Tibial nerve (tissue), 4 donors: ENCODE results near the gene RPRD1A. TPM values are rescaled to one million over a fixed set of nuclear protein-coding genes. Genes with fewer than 3 reads are reported as not detected.
A peak's percentile ranks its signal among the peaks of the same experiment; 100 is the strongest.
"Not testable (repeated sequence)": the region's sequence is repeated elsewhere in the genome, so short reads cannot be mapped to it uniquely, and the experiment has no call there.

Experiments
- DNase-seq, 2 donors: peaks; one replicate each; pipeline ENCODE4 v3.0.0-alpha.2; 2019; ENCODE audit warnings: low spot score in 2 of 2
- H3K27ac ChIP-seq, 4 donors: fragments of 200-600 bp; sonication (generic) in 3 of 4; one replicate each; pipeline ENCODE4 v1.5.1; 2017 to 2019; ENCODE audit warnings: mild to moderate bottlenecking in 1 of 4
- H3K27me3 ChIP-seq, 2 donors: fragments of 200-600 bp; sonication (generic) in 1 of 2; one replicate each; pipeline versions ENCODE4 v1.5.1 to v1.6.0; 2017 to 2019
- H3K36me3 ChIP-seq, 3 donors: fragments of 200-600 bp; sonication (generic); one replicate each; pipeline ENCODE4 v1.5.1; 2018 to 2019
- H3K4me1 ChIP-seq, 4 donors: fragments of 200-600 bp; sonication (generic) in 3 of 4; one replicate each; pipeline ENCODE4 v1.5.1; 2017 to 2019
- H3K4me3 ChIP-seq, 4 donors: fragments of 200-600 bp; sonication (generic) in 3 of 4; one replicate each; pipeline ENCODE4 v1.5.1; 2017 to 2019; ENCODE audit warnings: mild to moderate bottlenecking in 1 of 4, moderate library complexity in 1 of 4
- H3K9me3 ChIP-seq, 4 donors: fragments of 200-600 bp; sonication (generic) in 3 of 4; one replicate each; pipeline ENCODE4 v1.5.1; 2017 to 2019
- CTCF ChIP-seq, 5 experiments: fragments of 200-600 bp in 3 of 5; fragments of 450-650 bp in 2 of 5; sonication (generic) in 3 of 5; IDR thresholded peaks; one replicate each; pipeline ENCODE4 v1.5.1; 2016 to 2019; ENCODE audit warnings: antibody characterized with exemption in 5 of 5, mild to moderate bottlenecking in 3 of 5, moderate library complexity in 2 of 5
- EP300 ChIP-seq, 2 donors: sonication (generic); formaldehyde crosslinking; IDR thresholded peaks; one replicate each; pipeline ENCODE4 v1.6.1; 2017; ENCODE audit warnings: antibody characterized with exemption in 2 of 2, mild to moderate bottlenecking in 1 of 2
- POLR2A ChIP-seq, 2 donors: fragments of 450-650 bp; IDR thresholded peaks; one replicate each; pipeline ENCODE4 v1.6.1; 2017; ENCODE audit warnings: antibody characterized with exemption in 2 of 2, mild to moderate bottlenecking in 2 of 2, moderate library complexity in 2 of 2
- WGBS, 2 donors: methylation state at CpG; one replicate each; pipeline ENCODE4 v1.1.5; 2018; 5-methylcytosine and 5-hydroxymethylcytosine counted together
- total RNA-seq, 4 donors: library from RNA; depleted of rRNA; stranded (reverse); fragments of >200 nt; gene quantifications; one replicate each; pipeline ENCODE4 v1.1.0, GENCODE V29; 2016

RPRD1A gene, protein sequence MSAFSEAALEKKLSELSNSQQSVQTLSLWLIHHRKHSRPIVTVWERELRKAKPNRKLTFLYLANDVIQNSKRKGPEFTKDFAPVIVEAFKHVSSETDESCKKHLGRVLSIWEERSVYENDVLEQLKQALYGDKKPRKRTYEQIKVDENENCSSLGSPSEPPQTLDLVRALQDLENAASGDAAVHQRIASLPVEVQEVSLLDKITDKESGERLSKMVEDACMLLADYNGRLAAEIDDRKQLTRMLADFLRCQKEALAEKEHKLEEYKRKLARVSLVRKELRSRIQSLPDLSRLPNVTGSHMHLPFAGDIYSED
- total RNA-seq: 10 to 100 TPM; 65.9 to 75.9 (median 69.7) TPM

DNA sequence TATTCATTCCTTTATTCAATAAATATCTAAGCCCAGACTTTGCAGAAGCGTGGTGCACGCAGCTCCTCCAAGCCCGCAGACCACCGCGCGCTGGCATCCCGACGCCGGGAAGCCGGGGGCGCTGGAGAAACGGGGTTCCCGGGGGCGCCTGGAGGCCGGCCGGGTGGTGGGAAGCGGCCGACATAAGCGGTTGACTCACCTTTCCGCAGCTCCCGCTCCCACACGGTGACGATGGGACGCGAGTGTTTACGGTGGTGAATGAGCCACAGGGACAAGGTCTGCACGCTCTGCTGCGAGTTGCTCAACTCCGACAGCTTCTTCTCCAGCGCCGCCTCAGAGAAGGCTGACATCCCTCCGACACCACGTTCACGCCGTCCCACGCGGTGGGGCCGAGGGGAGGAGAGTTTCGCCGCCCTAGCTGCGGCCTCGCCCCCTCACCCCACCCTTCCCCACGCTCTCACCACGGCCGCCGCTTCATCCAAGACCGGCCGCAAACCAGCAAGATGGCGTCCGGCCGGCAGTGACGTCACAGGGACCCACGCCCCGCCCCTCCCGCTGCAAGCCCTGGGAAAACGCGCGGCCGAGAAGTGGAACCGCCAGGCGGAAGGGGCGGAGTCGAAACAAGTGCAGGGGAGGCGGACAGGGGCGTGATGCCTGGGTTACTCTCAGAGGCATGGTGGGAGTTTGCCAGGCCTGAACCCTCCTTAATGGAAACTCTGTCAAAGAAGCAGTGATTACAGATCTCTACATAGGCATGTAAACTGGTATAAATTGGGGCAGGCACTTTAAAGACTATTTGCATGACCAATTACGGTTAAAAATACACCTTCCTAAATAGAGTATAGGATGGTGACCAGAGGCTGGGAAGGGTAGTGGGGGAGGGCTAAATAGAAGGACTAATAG is at the start of gene RPRD1A:
Gene RPRD1A, minus strand, starts transcription at position 505 of the 903 bp plus-strand sequence. Its CDS starts 155 bp downstream, at position 350.
- WGBS, 2 donors: 2% methylated on average over 47 to 48 of the region's 66 CpGs
- peak in 1 of 5 experiments; percentile 10 for TF ChIP-seq CTCF (IDR thresholded peaks at IDR 0.05)
- peak; percentile 40 to 57 for TF ChIP-seq POLR2A (IDR thresholded peaks at IDR 0.05)
- peak in 1 of 2 donors; percentile 94 for TF ChIP-seq EP300 (IDR thresholded peaks at IDR 0.05)
- Histone ChIP-seq H3K27ac (peak within 1 kb of the TSS; percentile 45 to 94 (median 89)), H3K4me3 (peak within 1 kb of the TSS; percentile 41 to 81 (median 73)), H3K36me3 (no peaks in the 10 kb centered on the region), H3K9me3 (no peaks in the 10 kb centered on the region), H3K27me3 (no peaks in the 10 kb centered on the region), H3K4me1 (peaks cover 0 to 37% (median 7%) of the 10 kb centered on the region in 4 donors)
- DNase-seq: peak; percentile 94 to 98

- not testable (repeated sequence) for H3K9me3 ChIP-seq, H3K27ac ChIP-seq, H3K4me3 ChIP-seq, DNase-seq, H3K27me3 ChIP-seq
- 93 to 97% methylated on average over 11 of the region's 11 CpGs for WGBS, 2 donors
- Histone ChIP-seq H3K36me3 (peaks cover 0 to 80% (median 0%) of the 10 kb centered on the region in 3 donors), H3K4me1 (peaks cover 0 to 14% (median 0%) of the 10 kb centered on the region in 4 donors)
Measured at GRCh38 chr18:36116771-36117170, 49.4 kb upstream of the RPRD1A start.

DNA sequence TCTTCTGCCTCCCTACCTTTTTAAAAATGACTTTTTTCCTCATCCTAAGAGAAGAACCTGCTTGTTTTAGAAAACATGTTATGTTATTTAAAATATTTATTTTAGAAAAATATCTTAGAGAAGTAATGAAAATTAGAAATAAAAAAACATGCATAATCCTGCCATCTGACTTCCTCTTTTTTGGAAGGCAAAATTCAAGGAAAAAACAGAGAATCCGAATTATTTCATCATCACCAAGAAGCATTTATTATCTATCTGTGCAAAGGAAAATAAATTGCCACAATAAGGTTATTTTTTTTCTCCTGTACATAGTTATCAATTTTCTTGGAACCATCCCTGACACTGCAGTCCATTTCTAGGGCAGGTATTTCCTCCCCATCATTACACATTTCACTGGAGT is 47.4 kb upstream of the RPRD1A start:
- 88% methylated on average over 1 of the region's 1 CpG for WGBS, 2 donors
- TF ChIP-seq EP300 (IDR thresholded peaks at IDR 0.05) (no peak), CTCF (IDR thresholded peaks at IDR 0.05) (no peak), POLR2A (IDR thresholded peaks at IDR 0.05) (no peak)
- H3K36me3 ChIP-seq: peaks cover 0 to 82% (median 0%) of the 10 kb centered on the region in 3 donors
- no peaks in the 10 kb centered on the region for H3K27me3 ChIP-seq
- H3K4me1 ChIP-seq: no peaks in the 10 kb centered on the region
- H3K27ac ChIP-seq: no peak overlapping the region
- DNase-seq: no peak
- H3K4me3 ChIP-seq: no peak overlapping the region
- no peaks in the 10 kb centered on the region for H3K9me3 ChIP-seq

- no peak for DNase-seq
- Histone ChIP-seq H3K27me3 (no peaks in the 10 kb centered on the region), H3K27ac (no peak overlapping the region), H3K4me3 (no peak overlapping the region), H3K36me3 (peaks cover 0 to 84% (median 0%) of the 10 kb centered on the region in 3 donors), H3K9me3 (no peaks in the 10 kb centered on the region), H3K4me1 (no peaks in the 10 kb centered on the region)
- TF ChIP-seq EP300 (IDR thresholded peaks at IDR 0.05) (no peak), CTCF (IDR thresholded peaks at IDR 0.05) (no peak), POLR2A (IDR thresholded peaks at IDR 0.05) (no peak)
- 61 to 63% methylated on average over 4 of the region's 4 CpGs for WGBS, 2 donors
Measured at GRCh38 chr18:36114251-36114650, 46.9 kb upstream of the RPRD1A start.

DNA sequence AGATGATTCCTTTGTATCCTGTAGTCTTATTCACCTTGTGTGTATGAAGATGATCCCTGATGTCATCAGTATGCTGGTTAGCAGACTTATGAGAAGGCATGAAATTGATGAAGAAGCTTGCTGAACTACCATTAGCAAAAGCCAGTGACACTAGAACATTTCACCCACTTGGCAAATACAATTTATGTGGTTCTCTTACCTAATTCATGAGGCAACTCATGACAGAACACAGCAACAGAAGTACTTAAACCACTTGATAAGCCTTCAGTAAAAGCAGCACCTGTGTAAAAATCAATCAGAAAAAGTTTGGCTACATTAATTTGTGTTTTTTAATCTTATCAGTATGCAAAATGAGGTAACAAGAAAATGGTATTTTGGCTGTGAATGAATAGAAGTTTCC is 44.9 kb upstream of the RPRD1A start:
- Histone ChIP-seq H3K4me3 (no peak overlapping the region), H3K9me3 (no peaks in the 10 kb centered on the region), H3K27me3 (no peaks in the 10 kb centered on the region), H3K36me3 (peaks cover 0 to 83% (median 0%) of the 10 kb centered on the region in 3 donors), H3K4me1 (no peaks in the 10 kb centered on the region), H3K27ac (no peak overlapping the region)
- DNase-seq: no peak
- TF ChIP-seq CTCF (IDR thresholded peaks at IDR 0.05) (no peak), POLR2A (IDR thresholded peaks at IDR 0.05) (no peak), EP300 (IDR thresholded peaks at IDR 0.05) (no peak)
